Measurements from ENCODE around the gene NEDD8.

Gene NEDD8

DNA sequence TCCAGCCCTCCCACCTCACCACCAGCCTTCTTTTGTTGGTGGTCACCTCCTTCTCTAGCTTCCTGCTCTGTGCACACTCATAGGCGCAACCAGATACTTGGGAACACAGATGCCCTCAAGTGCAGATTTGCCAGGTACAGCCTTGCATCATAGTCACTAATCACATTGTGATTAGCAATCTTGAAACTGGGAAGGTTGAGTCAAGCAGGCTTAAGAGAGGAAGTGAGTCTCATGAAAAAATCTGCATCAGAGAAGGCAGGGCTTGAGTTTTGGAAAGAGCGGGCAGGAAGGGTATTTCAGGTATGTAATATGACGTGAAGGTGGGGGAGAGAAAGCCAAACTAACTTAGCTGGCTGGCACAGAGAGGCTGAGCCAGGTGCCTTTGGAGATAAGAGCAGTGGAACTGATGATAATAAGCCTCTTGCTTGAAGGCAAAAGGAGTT is 42.0 kb upstream of the NEDD8 start:
- peaks cover 0 to 6% of the 10 kb centered on the region in 2 experiments; a peak in 1 of 3 replicates for H3K36me3 ChIP-seq (ENCODE audit: control insufficient read depth in 2 of 2, insufficient read depth in 1 of 2, low read length in 2 of 2)
- ChIA-PET POLR2A (interaction anchor here (0.7 kb wide), 2 partner anchors 9 to 22 kb away, joined by 3 to 4 read pairs; no protein-coding TSS in a partner anchor), CTCF (interaction anchor here (0.9 to 1.8 kb wide), 4 partner anchors 19 to 31 kb away, joined by 5 to 14 read pairs (median 8); partner anchors contain the start of gene TINF2)
- H3K4me1 ChIP-seq (ENCODE audit: control insufficient read depth, insufficient read depth, low read length), result peaks cover 3% of the 10 kb centered on the region; the same call in 1 of the 2 replicates
- no peak for TF ChIP-seq ZSCAN30 (tag by site-specific recombination; IDR thresholded peaks at IDR 0.05)
- TF ChIP-seq ZBTB17 (tag by site-specific recombination; IDR thresholded peaks at IDR 0.05), result 0 out of 2 replicates have a peak, but pooled peaks have one; percentile 44
- no peak overlapping the region for H3K27ac ChIP-seq (ENCODE audit: extremely low read depth, low read depth, low read length)
- H3K9me3 ChIP-seq (ENCODE audit: control insufficient read depth, insufficient read depth, low read depth, low read length), result no peaks in the 10 kb centered on the region
- H3K4me3 ChIP-seq (ENCODE audit: low read depth, low read length), result no peak overlapping the region

DNA sequence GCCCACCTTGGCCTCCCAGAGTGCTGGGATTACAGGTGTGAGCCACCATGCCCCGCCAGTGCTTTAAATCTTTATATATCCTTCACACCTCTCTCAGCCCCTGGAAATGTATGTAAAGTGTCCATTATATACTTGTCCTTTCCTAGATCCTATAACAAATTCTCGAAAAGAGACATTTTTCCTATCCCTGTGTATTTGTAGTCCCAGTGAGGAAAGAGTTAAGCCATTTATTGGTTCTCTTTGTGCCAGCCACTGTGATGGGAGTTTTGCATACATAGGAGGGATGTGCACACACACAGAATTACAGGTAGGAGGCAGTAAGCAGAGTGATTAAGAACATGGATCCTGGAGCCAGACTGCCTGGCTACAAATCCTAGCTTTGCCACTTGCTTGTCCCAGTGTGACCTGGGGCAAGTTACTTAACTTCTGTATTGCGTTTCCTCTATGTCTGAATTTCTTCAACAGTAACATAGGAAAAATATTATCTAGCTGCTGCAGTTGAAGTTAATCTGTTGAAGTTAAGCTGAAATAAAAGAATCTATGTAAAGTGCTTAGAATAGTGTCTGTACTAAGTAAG is 41.3 kb upstream of the NEDD8 start:
- ChIA-PET CTCF (interaction anchor here (0.9 to 1.8 kb wide), 4 partner anchors 19 to 31 kb away, joined by 5 to 14 read pairs (median 8); partner anchors contain the start of gene TINF2), POLR2A (interaction anchor here (0.7 to 1.2 kb wide), 2 partner anchors 10 to 24 kb away, joined by 3 read pairs; no protein-coding TSS in a partner anchor)
- Histone ChIP-seq H3K4me1 (ENCODE audit: control insufficient read depth, insufficient read depth, low read length) (peaks cover 3% of the 10 kb centered on the region; the same call in 1 of the 2 replicates), H3K4me3 (ENCODE audit: low read depth, low read length) (no peak overlapping the region), H3K27ac (ENCODE audit: extremely low read depth, low read depth, low read length) (no peak overlapping the region), H3K36me3 (ENCODE audit: control insufficient read depth in 2 of 2, insufficient read depth in 1 of 2, low read length in 2 of 2) (peaks cover 0 to 12% of the 10 kb centered on the region in 2 experiments; a peak in 1 of 3 replicates), H3K9me3 (ENCODE audit: control insufficient read depth, insufficient read depth, low read depth, low read length) (no peaks in the 10 kb centered on the region)
- TF ChIP-seq ZNF138 (tag by site-specific recombination; IDR thresholded peaks at IDR 0.05; ENCODE audit: borderline replicate concordance) (no peak), ZNF510 (tag by site-specific recombination; IDR thresholded peaks at IDR 0.05; ENCODE audit: insufficient replicate concordance) (no peak), GLI2 (tag by site-specific recombination; IDR thresholded peaks at IDR 0.05; ENCODE audit: borderline replicate concordance, low read depth) (no peak), ZNF571 (tag by site-specific recombination; IDR thresholded peaks at IDR 0.05) (no peak)
- TF ChIP-seq, protein P1, sequence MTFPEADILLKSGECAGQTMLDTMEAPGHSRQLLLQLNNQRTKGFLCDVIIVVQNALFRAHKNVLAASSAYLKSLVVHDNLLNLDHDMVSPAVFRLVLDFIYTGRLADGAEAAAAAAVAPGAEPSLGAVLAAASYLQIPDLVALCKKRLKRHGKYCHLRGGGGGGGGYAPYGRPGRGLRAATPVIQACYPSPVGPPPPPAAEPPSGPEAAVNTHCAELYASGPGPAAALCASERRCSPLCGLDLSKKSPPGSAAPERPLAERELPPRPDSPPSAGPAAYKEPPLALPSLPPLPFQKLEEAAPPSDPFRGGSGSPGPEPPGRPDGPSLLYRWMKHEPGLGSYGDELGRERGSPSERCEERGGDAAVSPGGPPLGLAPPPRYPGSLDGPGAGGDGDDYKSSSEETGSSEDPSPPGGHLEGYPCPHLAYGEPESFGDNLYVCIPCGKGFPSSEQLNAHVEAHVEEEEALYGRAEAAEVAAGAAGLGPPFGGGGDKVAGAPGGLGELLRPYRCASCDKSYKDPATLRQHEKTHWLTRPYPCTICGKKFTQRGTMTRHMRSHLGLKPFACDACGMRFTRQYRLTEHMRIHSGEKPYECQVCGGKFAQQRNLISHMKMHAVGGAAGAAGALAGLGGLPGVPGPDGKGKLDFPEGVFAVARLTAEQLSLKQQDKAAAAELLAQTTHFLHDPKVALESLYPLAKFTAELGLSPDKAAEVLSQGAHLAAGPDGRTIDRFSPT (tag by site-specific recombination; IDR thresholded peaks at IDR 0.05), result no peak
- TF ChIP-seq, protein P2, sequence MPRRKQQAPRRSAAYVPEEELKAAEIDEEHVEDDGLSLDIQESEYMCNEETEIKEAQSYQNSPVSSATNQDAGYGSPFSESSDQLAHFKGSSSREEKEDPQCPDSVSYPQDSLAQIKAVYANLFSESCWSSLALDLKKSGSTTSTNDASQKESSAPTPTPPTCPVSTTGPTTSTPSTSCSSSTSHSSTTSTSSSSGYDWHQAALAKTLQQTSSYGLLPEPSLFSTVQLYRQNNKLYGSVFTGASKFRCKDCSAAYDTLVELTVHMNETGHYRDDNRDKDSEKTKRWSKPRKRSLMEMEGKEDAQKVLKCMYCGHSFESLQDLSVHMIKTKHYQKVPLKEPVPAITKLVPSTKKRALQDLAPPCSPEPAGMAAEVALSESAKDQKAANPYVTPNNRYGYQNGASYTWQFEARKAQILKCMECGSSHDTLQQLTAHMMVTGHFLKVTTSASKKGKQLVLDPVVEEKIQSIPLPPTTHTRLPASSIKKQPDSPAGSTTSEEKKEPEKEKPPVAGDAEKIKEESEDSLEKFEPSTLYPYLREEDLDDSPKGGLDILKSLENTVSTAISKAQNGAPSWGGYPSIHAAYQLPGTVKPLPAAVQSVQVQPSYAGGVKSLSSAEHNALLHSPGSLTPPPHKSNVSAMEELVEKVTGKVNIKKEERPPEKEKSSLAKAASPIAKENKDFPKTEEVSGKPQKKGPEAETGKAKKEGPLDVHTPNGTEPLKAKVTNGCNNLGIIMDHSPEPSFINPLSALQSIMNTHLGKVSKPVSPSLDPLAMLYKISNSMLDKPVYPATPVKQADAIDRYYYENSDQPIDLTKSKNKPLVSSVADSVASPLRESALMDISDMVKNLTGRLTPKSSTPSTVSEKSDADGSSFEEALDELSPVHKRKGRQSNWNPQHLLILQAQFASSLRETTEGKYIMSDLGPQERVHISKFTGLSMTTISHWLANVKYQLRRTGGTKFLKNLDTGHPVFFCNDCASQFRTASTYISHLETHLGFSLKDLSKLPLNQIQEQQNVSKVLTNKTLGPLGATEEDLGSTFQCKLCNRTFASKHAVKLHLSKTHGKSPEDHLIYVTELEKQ (tag by site-specific recombination; IDR thresholded peaks at IDR 0.05; ENCODE audit: borderline replicate concordance), result no peak
- TF ChIP-seq, protein P3, sequence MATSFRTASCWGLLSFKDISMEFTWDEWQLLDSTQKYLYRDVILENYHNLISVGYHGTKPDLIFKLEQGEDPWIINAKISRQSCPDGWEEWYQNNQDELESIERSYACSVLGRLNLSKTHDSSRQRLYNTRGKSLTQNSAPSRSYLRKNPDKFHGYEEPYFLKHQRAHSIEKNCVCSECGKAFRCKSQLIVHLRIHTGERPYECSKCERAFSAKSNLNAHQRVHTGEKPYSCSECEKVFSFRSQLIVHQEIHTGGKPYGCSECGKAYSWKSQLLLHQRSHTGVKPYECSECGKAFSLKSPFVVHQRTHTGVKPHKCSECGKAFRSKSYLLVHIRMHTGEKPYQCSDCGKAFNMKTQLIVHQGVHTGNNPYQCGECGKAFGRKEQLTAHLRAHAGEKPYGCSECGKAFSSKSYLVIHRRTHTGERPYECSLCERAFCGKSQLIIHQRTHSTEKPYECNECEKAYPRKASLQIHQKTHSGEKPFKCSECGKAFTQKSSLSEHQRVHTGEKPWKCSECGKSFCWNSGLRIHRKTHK (tag by site-specific recombination; IDR thresholded peaks at IDR 0.05), result no peak
- TF ChIP-seq, protein P4, sequence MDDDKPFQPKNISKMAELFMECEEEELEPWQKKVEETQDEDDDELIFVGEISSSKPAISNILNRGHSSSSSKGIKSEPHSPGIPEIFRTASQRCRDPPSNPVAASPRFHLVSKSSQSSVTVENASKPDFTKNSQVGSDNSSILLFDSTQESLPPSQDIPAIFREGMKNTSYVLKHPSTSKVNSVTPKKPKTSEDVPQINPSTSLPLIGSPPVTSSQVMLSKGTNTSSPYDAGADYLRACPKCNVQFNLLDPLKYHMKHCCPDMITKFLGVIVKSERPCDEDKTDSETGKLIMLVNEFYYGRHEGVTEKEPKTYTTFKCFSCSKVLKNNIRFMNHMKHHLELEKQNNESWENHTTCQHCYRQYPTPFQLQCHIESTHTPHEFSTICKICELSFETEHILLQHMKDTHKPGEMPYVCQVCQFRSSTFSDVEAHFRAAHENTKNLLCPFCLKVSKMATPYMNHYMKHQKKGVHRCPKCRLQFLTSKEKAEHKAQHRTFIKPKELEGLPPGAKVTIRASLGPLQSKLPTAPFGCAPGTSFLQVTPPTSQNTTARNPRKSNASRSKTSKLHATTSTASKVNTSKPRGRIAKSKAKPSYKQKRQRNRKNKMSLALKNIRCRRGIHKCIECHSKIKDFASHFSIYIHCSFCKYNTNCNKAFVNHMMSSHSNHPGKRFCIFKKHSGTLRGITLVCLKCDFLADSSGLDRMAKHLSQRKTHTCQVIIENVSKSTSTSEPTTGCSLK (tag by site-specific recombination; IDR thresholded peaks at IDR 0.05), result no peak

All from HEK293 (cell line).